Stomach smooth muscle (tissue), 2 donors: Measurements from ENCODE around the gene RHOC.

Experiments used
- H3K27ac ChIP-seq: one replicate; pipeline ENCODE4 v1.7.0; 2013; ENCODE audit warnings: mild to moderate bottlenecking, low read length, inconsistent platforms
- H3K27me3 ChIP-seq, 2 donors: one replicate each; pipeline ENCODE4 v1.7.0; 2013; ENCODE audit warnings: low read length in 2 of 2; ENCODE audit not compliant: insufficient read depth in 2 of 2, control insufficient read depth in 1 of 2
- H3K36me3 ChIP-seq, 2 donors: one replicate each; pipeline ENCODE4 v1.7.0; 2013; ENCODE audit warnings: low read length in 2 of 2; ENCODE audit not compliant: control insufficient read depth in 2 of 2, insufficient read depth in 2 of 2
- H3K4me1 ChIP-seq: one replicate; pipeline ENCODE4 v1.7.0; 2013; ENCODE audit warnings: low read length; ENCODE audit not compliant: control insufficient read depth, insufficient read depth
- H3K4me3 ChIP-seq, 2 donors: one replicate each; pipeline ENCODE4 v1.7.0; 2013; ENCODE audit warnings: low read length in 2 of 2
- H3K9ac ChIP-seq, 2 donors: one replicate each; pipeline ENCODE4 v1.7.0; 2013; ENCODE audit warnings: low read length in 2 of 2, mild to moderate bottlenecking in 1 of 2
- H3K9me3 ChIP-seq, 2 donors: one replicate each; pipeline ENCODE4 v1.7.0; 2013; ENCODE audit warnings: low read length in 2 of 2; ENCODE audit not compliant: control insufficient read depth in 2 of 2
- donor health status: healthy.
- donor health status: Pancreatic carcinoma.

The RHOC gene

DNA sequence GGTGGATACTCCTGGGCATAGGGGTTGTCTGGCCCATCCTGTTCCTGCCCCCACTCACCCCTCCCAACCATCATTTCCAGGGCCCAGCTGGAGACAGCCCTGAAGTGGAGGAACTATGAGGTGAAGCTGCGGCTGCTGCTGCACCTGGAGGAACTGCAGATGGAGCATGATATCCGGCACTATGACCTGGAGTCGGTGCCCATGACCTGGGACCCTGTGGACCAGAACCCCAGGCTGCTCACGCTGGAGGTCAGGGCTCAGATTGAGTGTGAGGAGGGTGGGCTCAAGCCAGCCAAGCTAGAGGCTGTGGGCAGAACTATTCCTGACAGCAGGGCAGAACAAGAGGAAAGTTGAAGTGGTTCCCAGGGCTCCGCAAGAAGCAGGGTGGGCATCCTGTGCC, 14.2 kb downstream of the RHOC start:
- Histone ChIP-seq H3K36me3 (peaks cover 43 to 61% of the 10 kb centered on the region in 2 donors), H3K9me3 (no peaks in the 10 kb centered on the region), H3K27ac (no peak overlapping the region), H3K9ac (no peak overlapping the region), H3K27me3 (no peaks in the 10 kb centered on the region), H3K4me3 (no peak overlapping the region), H3K4me1 (peaks cover 5% of the 10 kb centered on the region)

DNA sequence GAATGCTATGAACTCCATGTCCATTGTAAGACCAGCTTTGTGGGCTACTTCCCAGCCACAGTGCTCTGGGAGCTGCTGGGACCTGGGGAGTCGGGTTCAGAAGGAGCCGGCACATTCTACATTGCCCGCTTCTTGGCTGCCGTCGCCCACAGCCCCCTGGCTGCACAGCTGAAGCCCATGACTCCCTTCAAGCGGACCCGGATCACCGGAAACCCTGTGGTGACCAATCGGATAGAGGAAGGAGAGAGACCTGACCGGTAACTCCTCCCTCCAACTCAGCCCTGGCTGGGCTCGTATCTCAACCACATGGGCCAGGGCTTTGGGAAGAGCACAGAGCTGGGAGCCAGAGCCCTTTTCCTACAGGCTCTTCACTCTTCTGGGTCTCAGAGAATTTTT, 17.1 kb downstream of the RHOC start:
- Histone ChIP-seq H3K36me3 (peaks cover 31 to 46% of the 10 kb centered on the region in 2 donors), H3K4me3 (no peak overlapping the region), H3K27me3 (no peaks in the 10 kb centered on the region), H3K9me3 (no peaks in the 10 kb centered on the region), H3K9ac (no peak overlapping the region), H3K27ac (no peak overlapping the region), H3K4me1 (no peaks in the 10 kb centered on the region)

DNA sequence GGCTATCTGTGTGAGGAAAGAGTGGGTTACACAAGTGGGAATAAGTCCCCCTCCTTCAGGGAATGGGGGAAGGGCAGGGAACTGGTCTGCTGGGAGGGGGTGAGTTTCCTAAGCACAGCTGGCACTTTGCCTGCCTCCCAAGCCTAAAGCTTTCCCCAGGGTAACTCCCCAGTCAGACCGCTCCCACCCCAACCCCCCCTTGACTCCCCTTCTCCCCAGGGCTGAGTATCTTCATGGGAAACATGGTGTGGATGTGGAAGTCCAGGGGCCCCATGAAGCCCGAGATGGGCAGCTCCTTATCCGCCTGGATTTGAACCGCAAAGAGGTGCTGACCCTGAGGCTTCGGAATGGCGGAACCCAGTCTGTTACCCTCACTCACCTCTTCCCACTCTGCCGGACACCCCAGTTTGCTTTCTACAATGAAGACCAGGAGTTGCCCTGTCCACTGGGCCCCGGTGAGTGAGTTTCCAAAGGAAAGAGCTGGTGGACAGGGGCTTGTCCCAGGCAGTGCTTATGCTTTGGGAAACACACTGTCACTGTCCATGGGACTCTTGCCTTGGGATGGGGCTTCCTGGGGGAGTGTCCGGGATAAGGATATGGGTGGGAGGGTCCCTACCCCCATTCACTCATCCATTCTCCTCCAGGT, 17.6 kb downstream of the RHOC start:
- no peak overlapping the region for H3K27ac ChIP-seq

GRCh38 chr1:112688781-112689193, 18.1 kb downstream of the RHOC start:
- no peaks in the 10 kb centered on the region for H3K4me1 ChIP-seq
- no peak overlapping the region for H3K27ac ChIP-seq
- H3K27me3 ChIP-seq, result no peaks in the 10 kb centered on the region
- H3K9me3 ChIP-seq, result no peaks in the 10 kb centered on the region
- no peak overlapping the region for H3K4me3 ChIP-seq
- no peak overlapping the region for H3K9ac ChIP-seq
- peaks cover 24 to 38% of the 10 kb centered on the region in 2 donors for H3K36me3 ChIP-seq

More for the DNA sequence above, 17.6 kb downstream of the RHOC start:
- no peaks in the 10 kb centered on the region for H3K27me3 ChIP-seq
- no peaks in the 10 kb centered on the region for H3K4me1 ChIP-seq
- no peak overlapping the region for H3K4me3 ChIP-seq
- no peaks in the 10 kb centered on the region for H3K9me3 ChIP-seq
- H3K9ac ChIP-seq, result no peak overlapping the region
- H3K36me3 ChIP-seq, result peaks cover 28 to 43% of the 10 kb centered on the region in 2 donors

DNA sequence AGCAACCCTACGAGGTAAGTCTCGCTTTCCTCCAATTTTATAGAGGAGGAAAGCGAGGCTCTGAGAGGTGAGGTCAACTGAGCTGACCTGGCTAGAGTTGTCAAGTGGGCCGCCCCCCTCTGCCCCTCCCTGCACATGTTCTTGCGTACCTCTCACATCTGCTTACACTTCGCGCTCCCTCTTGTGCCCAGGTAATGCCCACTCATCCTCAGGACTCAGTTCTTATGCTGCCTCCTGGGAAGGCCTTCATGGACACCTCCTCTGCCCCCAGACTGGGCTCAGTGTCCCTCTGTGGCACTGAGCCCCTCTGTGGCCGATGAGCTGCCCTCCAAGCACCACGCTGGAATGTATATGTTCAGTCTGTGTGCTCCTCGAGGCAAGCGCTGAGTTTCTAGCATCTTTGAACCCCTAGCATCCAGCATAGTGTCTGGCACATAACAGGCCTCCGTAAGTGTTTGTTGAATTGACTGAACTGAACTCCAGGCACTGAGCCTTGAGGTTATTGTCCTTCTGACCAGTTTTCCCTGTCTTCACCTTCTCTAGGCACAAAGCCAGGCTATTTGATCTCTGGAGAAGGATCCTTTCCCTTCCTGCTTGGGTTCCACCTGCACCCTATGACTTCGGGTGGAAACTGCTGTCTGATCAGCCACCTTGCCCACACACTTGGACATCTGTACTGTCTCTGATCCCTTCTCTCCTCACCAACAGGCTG, 19.0 kb downstream of the RHOC start:
- peaks cover 21 to 32% of the 10 kb centered on the region in 2 donors for H3K36me3 ChIP-seq
- H3K9me3 ChIP-seq, result no peaks in the 10 kb centered on the region
- no peaks in the 10 kb centered on the region for H3K27me3 ChIP-seq
- H3K9ac ChIP-seq, result no peak overlapping the region
- no peaks in the 10 kb centered on the region for H3K4me1 ChIP-seq
- no peak overlapping the region for H3K4me3 ChIP-seq
- no peak overlapping the region for H3K27ac ChIP-seq

DNA sequence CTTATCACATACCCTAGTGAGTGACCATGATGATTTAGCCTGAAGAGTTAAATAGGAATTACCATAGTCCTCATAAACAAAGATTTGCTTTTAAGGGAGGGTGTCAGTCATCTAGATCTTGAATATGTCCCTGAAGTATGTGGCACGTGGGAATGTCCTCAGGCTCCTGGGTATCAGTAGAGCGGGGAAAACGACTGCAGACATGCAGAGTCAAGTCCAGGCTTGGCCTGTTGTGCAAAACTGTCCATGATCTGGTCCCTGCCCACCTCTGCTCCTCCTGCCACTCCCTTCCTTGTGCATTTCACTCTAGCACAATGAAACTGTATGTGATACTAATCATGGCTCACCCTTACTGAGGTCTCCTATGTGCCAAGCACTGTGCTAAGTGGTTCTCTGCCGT, 19.6 kb downstream of the RHOC start:
- Histone ChIP-seq H3K9ac (no peak overlapping the region), H3K9me3 (no peaks in the 10 kb centered on the region), H3K27ac (no peak overlapping the region), H3K27me3 (no peaks in the 10 kb centered on the region), H3K36me3 (peaks cover 19 to 27% of the 10 kb centered on the region in 2 donors), H3K4me3 (no peak overlapping the region), H3K4me1 (no peaks in the 10 kb centered on the region)

DNA sequence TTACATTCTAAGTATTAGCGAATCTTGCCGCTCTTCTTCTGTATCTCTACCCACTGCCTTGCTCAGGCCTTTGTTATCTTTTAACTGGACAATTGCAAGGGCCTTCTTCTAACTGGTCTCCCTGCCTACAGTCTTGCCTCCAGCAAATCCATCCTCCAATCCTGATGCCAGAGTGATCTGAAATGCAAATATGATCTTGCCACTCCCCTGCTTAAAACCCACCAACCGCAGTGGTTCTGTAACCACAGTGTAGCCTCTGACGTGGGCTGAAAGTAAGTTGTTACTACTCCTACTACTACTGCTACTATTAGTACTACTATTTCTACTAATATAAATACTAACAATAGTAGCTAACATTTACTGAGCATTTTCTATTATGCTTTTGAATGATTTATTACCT, 20.1 kb downstream of the RHOC start:
- no peaks in the 10 kb centered on the region for H3K27me3 ChIP-seq
- H3K4me3 ChIP-seq, result no peak overlapping the region
- H3K27ac ChIP-seq, result no peak overlapping the region
- H3K9me3 ChIP-seq, result no peaks in the 10 kb centered on the region
- no peaks in the 10 kb centered on the region for H3K4me1 ChIP-seq
- H3K9ac ChIP-seq, result no peak overlapping the region
- peaks cover 19 to 22% of the 10 kb centered on the region in 2 donors for H3K36me3 ChIP-seq

GRCh38 chr1:112686417-112686816, 20.5 kb downstream of the RHOC start:
- no peak overlapping the region for H3K9ac ChIP-seq
- no peaks in the 10 kb centered on the region for H3K9me3 ChIP-seq

DNA sequence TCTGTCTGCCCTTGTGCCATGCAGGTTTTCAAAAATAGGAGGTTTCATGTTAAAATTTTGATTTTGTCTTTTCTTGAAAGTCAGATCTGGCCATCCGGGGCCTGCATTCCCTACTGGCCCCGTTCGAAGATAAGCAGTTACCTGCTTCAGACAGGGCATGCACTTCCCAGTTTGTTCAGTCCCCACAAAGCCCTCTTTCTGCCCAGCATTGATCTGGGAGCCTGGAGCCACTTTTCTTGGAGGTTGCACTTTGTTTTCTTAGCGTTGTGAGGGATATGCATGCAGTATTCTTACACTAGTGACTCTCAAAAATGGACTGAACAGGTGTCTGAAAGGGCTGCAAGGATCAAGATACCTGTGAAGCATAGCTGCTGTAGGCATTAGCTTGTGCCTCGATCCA, 21.0 kb downstream of the RHOC start:
- Histone ChIP-seq H3K9ac (no peak overlapping the region), H3K4me1 (no peaks in the 10 kb centered on the region), H3K4me3 (no peak overlapping the region), H3K27ac (no peak overlapping the region), H3K27me3 (no peaks in the 10 kb centered on the region), H3K9me3 (no peaks in the 10 kb centered on the region), H3K36me3 (peaks cover 13 to 16% of the 10 kb centered on the region in 2 donors)

More at GRCh38 chr1:112686417-112686816, 20.5 kb downstream of the RHOC start:
- Histone ChIP-seq H3K4me1 (no peaks in the 10 kb centered on the region), H3K27me3 (no peaks in the 10 kb centered on the region), H3K36me3 (peaks cover 15 to 18% of the 10 kb centered on the region in 2 donors), H3K4me3 (no peak overlapping the region), H3K27ac (no peak overlapping the region)

- Histone ChIP-seq H3K36me3 (no peaks in the 10 kb centered on the region), H3K27ac (no peak overlapping the region), H3K4me1 (peaks cover 11% of the 10 kb centered on the region), H3K9me3 (no peaks in the 10 kb centered on the region), H3K9ac (no peak overlapping the region), H3K27me3 (no peaks in the 10 kb centered on the region), H3K4me3 (no peak overlapping the region)
Observed at GRCh38 chr1:112678605-112679004, 28.3 kb downstream of the RHOC start.

- Histone ChIP-seq H3K27ac (no peak overlapping the region), H3K36me3 (no peaks in the 10 kb centered on the region), H3K4me1 (peaks cover 15% of the 10 kb centered on the region), H3K27me3 (no peaks in the 10 kb centered on the region), H3K9ac (no peak overlapping the region), H3K4me3 (no peak overlapping the region), H3K9me3 (no peaks in the 10 kb centered on the region)
Observed at GRCh38 chr1:112677501-112677900, 29.4 kb downstream of the RHOC start.
